ENCODE results near the gene FASN.
"Not testable (repeated sequence)": the region's sequence is repeated elsewhere in the genome, so short reads cannot be mapped to it uniquely, and the experiment has no call there.

Gene FASN

DNA sequence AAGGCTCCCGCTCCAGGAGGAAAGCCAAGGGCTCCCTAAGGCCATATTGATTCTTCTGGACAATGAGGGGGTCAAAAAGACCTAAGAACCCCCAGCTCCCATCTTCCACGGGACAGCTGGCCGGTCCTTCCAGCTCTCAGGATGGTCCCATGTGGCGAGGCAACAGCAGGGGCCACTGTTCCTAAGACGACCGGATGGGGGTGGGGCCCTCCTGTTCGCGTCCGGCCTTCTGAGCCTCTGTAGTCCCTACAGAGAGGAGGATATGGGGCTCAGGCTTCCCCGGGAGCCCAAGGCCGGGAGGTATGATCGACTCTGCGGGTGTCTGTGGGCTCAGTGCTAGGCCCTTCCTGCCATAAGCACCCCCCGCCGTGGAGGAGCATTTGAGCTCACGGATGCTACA lies 54.5 kb downstream of the FASN start:
- TF ChIP-seq CTCF (IDR thresholded peaks at IDR 0.05; ENCODE audit: low read depth, low read length): no peak
- DNase-seq (ENCODE audit: extremely low read depth, low read depth): no peak

DNA sequence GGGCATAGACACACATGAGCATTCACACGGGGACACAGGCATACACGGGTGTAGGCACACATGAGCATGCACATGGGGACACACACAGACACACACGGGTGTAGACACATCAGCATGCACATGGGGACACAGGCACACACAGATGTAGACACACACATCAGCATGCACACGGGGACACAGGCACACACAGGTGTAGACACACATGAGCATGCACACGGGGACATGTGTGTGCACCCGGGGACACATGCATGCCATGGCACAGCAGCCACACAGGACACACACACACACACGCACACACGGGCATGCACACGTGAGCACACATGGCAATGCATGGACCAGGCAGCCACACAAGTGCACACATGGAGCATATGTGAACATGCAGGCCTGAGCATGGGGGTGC lies 55.4 kb downstream of the FASN start:
- TF ChIP-seq CTCF (IDR thresholded peaks at IDR 0.05; ENCODE audit: low read depth, low read length): no peak
- DNase-seq (ENCODE audit: extremely low read depth, low read depth): no peak

DNA sequence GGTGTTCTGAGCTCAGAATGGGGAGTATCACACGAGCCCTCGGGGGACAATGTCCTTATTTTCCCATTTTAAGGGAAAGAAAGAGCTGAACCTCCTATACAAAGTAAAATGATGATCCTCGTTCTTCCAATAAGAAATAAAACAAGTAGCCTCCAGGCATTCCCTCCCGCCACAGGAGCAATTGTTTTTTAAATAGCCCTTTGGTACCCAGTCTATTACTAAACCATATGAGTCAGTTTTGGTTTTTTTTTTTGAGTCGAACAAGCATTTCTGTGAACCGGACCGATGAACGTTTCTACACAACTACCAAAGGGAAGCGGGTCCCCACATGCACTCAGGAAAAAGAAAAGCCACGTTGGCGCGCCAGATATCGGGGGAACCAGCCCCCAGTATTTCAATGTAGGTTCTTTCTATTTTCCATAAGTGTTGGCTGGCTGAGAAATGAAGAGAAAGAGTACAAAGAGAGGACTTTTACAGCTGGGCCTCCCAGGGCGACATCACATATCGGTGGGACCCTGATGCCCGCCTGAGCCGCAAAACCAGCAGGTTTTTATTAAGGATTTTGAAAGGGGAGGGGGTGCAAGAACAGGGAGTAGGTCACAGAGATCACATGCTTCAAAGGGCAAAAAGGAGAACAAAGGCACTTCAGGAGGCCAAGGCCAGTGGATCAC lies 56.8 kb downstream of the FASN start:
- no peak for TF ChIP-seq CTCF (IDR thresholded peaks at IDR 0.05; ENCODE audit: low read depth, low read length)
- DNase-seq (ENCODE audit: extremely low read depth, low read depth): no peak

- no peak for DNase-seq (ENCODE audit: extremely low read depth, low read depth)
- no peak for TF ChIP-seq CTCF (IDR thresholded peaks at IDR 0.05; ENCODE audit: low read depth, low read length)
Observed at GRCh38 chr17:82039695-82040299, 58.2 kb downstream of the FASN start.

GRCh38 chr17:82038796-82039409 lies 59.1 kb downstream of the FASN start:
- DNase-seq (ENCODE audit: extremely low read depth, low read depth): not testable (repeated sequence)

DNA sequence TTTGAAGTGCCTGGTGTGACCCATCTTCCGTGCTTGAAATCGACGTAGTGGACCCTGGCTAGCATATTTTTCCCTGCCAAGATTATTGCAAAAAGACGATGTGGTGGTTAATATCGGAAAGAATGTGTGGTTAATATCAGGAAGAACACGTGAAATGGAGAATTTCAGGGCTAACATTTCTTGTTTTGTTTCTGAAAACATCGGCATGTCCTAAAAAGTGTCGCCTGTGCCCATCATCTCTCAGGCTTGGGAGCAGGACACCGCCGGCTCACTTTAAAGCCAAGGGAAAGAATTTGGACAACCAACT lies 60.2 kb downstream of the FASN start:
- no peak for DNase-seq (ENCODE audit: extremely low read depth, low read depth)
- no peak for TF ChIP-seq CTCF (IDR thresholded peaks at IDR 0.05; ENCODE audit: low read depth, low read length)

- TF ChIP-seq CTCF (IDR thresholded peaks at IDR 0.05; ENCODE audit: low read depth, low read length): peak; percentile 56
- peak; percentile 80 for DNase-seq (ENCODE audit: extremely low read depth, low read depth)
Observed at GRCh38 chr17:82037092-82037888, 60.7 kb downstream of the FASN start, which contains the start of gene DCXR. Gene DCXR (minus strand): TSS chr17:82037697. CDS start chr17:82037682, 15 bp downstream.
